Measurements from ENCODE around the gene PRKCQ.
"Not testable (repeated sequence)": the region's sequence is repeated elsewhere in the genome, so short reads cannot be mapped to it uniquely, and the experiment has no call there.

Gene PRKCQ

GRCh38 chr10:6402349-6402709 lies 177.7 kb downstream of the PRKCQ start:
- no peak for DNase-seq

- peak; percentile 56 for DNase-seq
These were observed 178.3 kb downstream of the PRKCQ start for GRCh38 chr10:6401558-6402348.

- DNase-seq = no peak
These were observed 179.1 kb downstream of the PRKCQ start for GRCh38 chr10:6400821-6401465.

- DNase-seq = no peak
These were observed 179.7 kb downstream of the PRKCQ start for GRCh38 chr10:6400331-6400730.

GRCh38 chr10:6399879-6400278 lies 180.2 kb downstream of the PRKCQ start:
- DNase-seq = no peak

- DNase-seq = no peak
These were observed 180.8 kb downstream of the PRKCQ start for GRCh38 chr10:6399231-6399741.

GRCh38 chr10:6398399-6398798 lies 181.7 kb downstream of the PRKCQ start:
- DNase-seq = no peak

GRCh38 chr10:6396652-6397051 lies 183.4 kb downstream of the PRKCQ start:
- DNase-seq = no peak

GRCh38 chr10:6396226-6396625 lies 183.8 kb downstream of the PRKCQ start:
- no peak for DNase-seq

- DNase-seq = no peak
These were observed 184.5 kb downstream of the PRKCQ start for GRCh38 chr10:6395606-6396005.

- no peak for DNase-seq
These were observed 186.0 kb downstream of the PRKCQ start for GRCh38 chr10:6394084-6394483.

- DNase-seq = no peak
These were observed 186.9 kb downstream of the PRKCQ start for GRCh38 chr10:6393168-6393567.

GRCh38 chr10:6390213-6390845 lies 189.7 kb downstream of the PRKCQ start:
- no peak for DNase-seq

- DNase-seq = no peak
These were observed 191.7 kb downstream of the PRKCQ start for GRCh38 chr10:6388261-6388893.

- DNase-seq = no peak
These were observed 193.1 kb downstream of the PRKCQ start for GRCh38 chr10:6386960-6387359.

GRCh38 chr10:6386346-6386745 lies 193.7 kb downstream of the PRKCQ start:
- DNase-seq = no peak

GRCh38 chr10:6385665-6386064 lies 194.4 kb downstream of the PRKCQ start:
- DNase-seq = no peak

- DNase-seq = no peak
These were observed 195.2 kb downstream of the PRKCQ start for GRCh38 chr10:6384847-6385246.

- DNase-seq = no peak
These were observed 196.0 kb downstream of the PRKCQ start for GRCh38 chr10:6384031-6384430.

- no peak for DNase-seq
These were observed 196.8 kb downstream of the PRKCQ start for GRCh38 chr10:6383096-6383812.

- peak; percentile 53 for DNase-seq
These were observed 198.0 kb downstream of the PRKCQ start for GRCh38 chr10:6382081-6382480.

- DNase-seq = not testable (repeated sequence)
These were observed 199.6 kb downstream of the PRKCQ start for GRCh38 chr10:6380478-6380877.

Measured in stimulated activated CD4-positive, alpha-beta T cell treated with anti-CD3 and anti-CD28 coated beads, Interleukin-15, amount 100 ng/mL, for 24 hours (primary cell).